K562 (cell line): Measurements from ENCODE around the gene ZBTB38. TPM values are rescaled to one million over a fixed set of nuclear protein-coding genes. Genes with fewer than 3 reads are reported as not detected.

Experiments
- ATAC-seq: fragments of 200-7000 bp; cut with Tn5 transposase; 3 replicates; pipeline ENCODE4 v1.9.1; 2020; ENCODE audit warnings: moderate library complexity
- BruUV-seq: library from RNA; stranded (reverse); fragments of 400-500 nt; replicated peaks from 2 replicates; lab custom pipeline; 2021; lab: Mats Ljungman, UMichigan
- CTCF ChIA-PET: fragments of 300-600 bp; formaldehyde crosslinking; extraction: SDS; loops from one replicate; lab custom pipeline; 2021; ENCODE audit warnings: low intra/inter-chr PET ratio; lab: Yijun Ruan, JAX
- POLR2A ChIA-PET: fragments of 300-600, 350-650 bp; sonication (Branson Sonifier 250); formaldehyde crosslinking; extraction: SDS; loops from one replicate; lab custom pipeline; 2021; ENCODE audit warnings: antibody characterized with exemption, inconsistent platforms; lab: Yijun Ruan, JAX
- DNase-seq, 4 experiments: peaks; one replicate each; pipeline versions ENCODE4 v3.0.0 to v3.0.0-alpha.2; 2011 to 2018; ENCODE audit warnings: low spot score in 3 of 4, mixed read lengths in 3 of 4; ENCODE audit errors: extremely low read depth in 1 of 4
- FAIRE-seq: peaks from 2 replicates; lab custom pipeline; 2011; peaks lifted over from hg19 to GRCh38; lab: Jason Lieb, UNC
- H2AFZ ChIP-seq: 2 replicates; pipeline ENCODE4 v1.6.0; 2011; ENCODE audit warnings: low read depth, low read length, control low read depth, inconsistent platforms
- H3K27ac ChIP-seq: fragments of 200-600 bp; 3 replicates; pipeline ENCODE4 v1.8.0; 2011; ENCODE audit warnings: low read depth, mild to moderate bottlenecking, control low read depth, inconsistent platforms, low read length, moderate library complexity, mixed read lengths; ENCODE audit errors: extremely low read depth
- H3K27me3 ChIP-seq, 2 experiments: fragments of 300-600 bp in 1 of 2; 2 replicates in 1 of 2; 3 replicates in 1 of 2; pipeline versions ENCODE4 v1.6.0 to v1.8.0; 2011; ENCODE audit warnings: inconsistent platforms in 2 of 2, low read length in 2 of 2, mild to moderate bottlenecking in 1 of 2, mixed read lengths in 1 of 2, moderate library complexity in 1 of 2; ENCODE audit not compliant: control insufficient read depth in 2 of 2, insufficient read depth in 2 of 2
- H3K36me3 ChIP-seq: fragments of 300-600 bp; 3 replicates; pipeline ENCODE4 v1.8.0; 2011; ENCODE audit warnings: mild to moderate bottlenecking, low read length, inconsistent platforms; ENCODE audit not compliant: control insufficient read depth, insufficient read depth
- H3K4me1 ChIP-seq, 2 experiments: fragments of 200-600 bp in 1 of 2; replicated peaks in 1 of 2; 2 replicates in 1 of 2; 3 replicates in 1 of 2; pipeline versions ENCODE4 v1.5.1 to v1.8.0; 2011; ENCODE audit warnings: inconsistent platforms in 2 of 2, low read length in 2 of 2, mild to moderate bottlenecking in 1 of 2, mixed read lengths in 1 of 2, moderate library complexity in 1 of 2; ENCODE audit not compliant: control insufficient read depth in 2 of 2, insufficient read depth in 2 of 2
- H3K4me2 ChIP-seq: 2 replicates; pipeline ENCODE4 v1.6.1; 2011; ENCODE audit warnings: low read length, control low read depth, inconsistent platforms, mixed read lengths; ENCODE audit not compliant: insufficient read depth
- H3K4me3 ChIP-seq: fragments of 200-600 bp; sonication (generic), shearing (Covaris generic); 2 replicates; pipeline ENCODE4 v1.5.1; 2016; ENCODE audit warnings: control low read depth, inconsistent platforms
- H3K79me2 ChIP-seq: fragments of 200-600 bp; 3 replicates; pipeline ENCODE4 v1.8.0; 2011; ENCODE audit warnings: low read length, inconsistent platforms; ENCODE audit not compliant: control insufficient read depth, insufficient read depth
- H3K9ac ChIP-seq, 2 experiments: 2 replicates each; pipeline versions ENCODE4 v1.6.0 to v1.6.1; 2011; ENCODE audit warnings: low read depth in 2 of 2, low read length in 2 of 2, control low read depth in 1 of 2, inconsistent platforms in 1 of 2, mild to moderate bottlenecking in 1 of 2, mixed read lengths in 1 of 2; ENCODE audit not compliant: insufficient read depth in 1 of 2
- H3K9me1 ChIP-seq: one replicate; pipeline ENCODE4 v1.6.0; 2011; ENCODE audit warnings: inconsistent platforms, mild to moderate bottlenecking, low read length, moderate library complexity; ENCODE audit not compliant: control insufficient read depth, insufficient read depth
- H3K9me3 ChIP-seq: replicated peaks from 2 replicates; pipeline ENCODE4 v1.5.1; 2011; ENCODE audit warnings: low read depth, low read length, inconsistent platforms; ENCODE audit not compliant: control insufficient read depth, insufficient read depth
- H4K20me1 ChIP-seq: replicated peaks from 2 replicates; pipeline ENCODE4 v1.6.1; 2011; ENCODE audit warnings: low read length, inconsistent platforms, mixed read lengths; ENCODE audit not compliant: control insufficient read depth, insufficient read depth
- ATF7 ChIP-seq: fragments of 450-650 bp; IDR thresholded peaks from 2 replicates; pipeline ENCODE4 v1.7.1; 2014; ENCODE audit warnings: mild to moderate bottlenecking, moderate library complexity
- EHMT2 ChIP-seq: fragments of 450-650 bp; IDR thresholded peaks from 2 replicates; pipeline ENCODE4 v1.6.1; 2018; ENCODE audit warnings: antibody characterized with exemption
- FOXA3 ChIP-seq, 2 experiments: fragments of 450-650 bp in 1 of 2; sonication (generic) in 1 of 2; formaldehyde crosslinking; IDR thresholded peaks in 1 of 2; conservative IDR thresholded peaks in 1 of 2; 2 replicates each; pipeline versions ENCODE4 v1.4.0 to v1.8.0; 2020 to 2022; ENCODE audit warnings: mild to moderate bottlenecking in 2 of 2, missing genetic modification reagents in 1 of 2
- JUND ChIP-seq, 2 experiments: IDR thresholded peaks; 2 replicates in 1 of 2; 3 replicates in 1 of 2; pipeline ENCODE4 v1.6.1; 2011; ENCODE audit warnings: borderline replicate concordance in 2 of 2, low read depth in 2 of 2, low read length in 2 of 2, improper control_type of control experiment in 1 of 2, missing biosample characterization in 1 of 2, missing genetic modification characterization in 1 of 2, missing genetic modification reagents in 1 of 2
- KHSRP ChIP-seq: fragments of 450-650 bp; IDR thresholded peaks from 2 replicates; pipeline ENCODE4 v1.6.1; 2017
- MTA2 ChIP-seq: fragments of 450-650 bp; IDR thresholded peaks from 2 replicates; pipeline ENCODE4 v1.6.1; 2016; ENCODE audit warnings: low read depth
- TCF15 ChIP-seq: fragments of 250-450 bp; sonication (Bioruptor Pico); IDR thresholded peaks from 2 replicates; pipeline ENCODE4 v1.8.0; 2022; ENCODE audit warnings: moderate library complexity, mild to moderate bottlenecking, inconsistent platforms
- TEAD4 ChIP-seq, 2 experiments: sonication (generic) in 1 of 2; formaldehyde crosslinking in 1 of 2; IDR thresholded peaks; 2 replicates each; pipeline versions ENCODE4 v1.6.1 to v1.8.0; 2012 to 2022; ENCODE audit warnings: borderline replicate concordance in 1 of 2, inconsistent platforms in 1 of 2, low read length in 1 of 2, mild to moderate bottlenecking in 1 of 2, missing genetic modification reagents in 1 of 2
- WGBS: fragments of 100-300 bp; shearing (Covaris generic); methylation state at CpG from one replicate; pipeline ENCODE4 v1.1.6; 2016; ENCODE audit warnings: low coverage, mixed read lengths; ENCODE audit not compliant: insufficient coverage; ENCODE audit errors: missing lambda C conversion rate; 5-methylcytosine and 5-hydroxymethylcytosine counted together
- in situ Hi-C: fragments of 300-500 bp; cut with MboI; formaldehyde crosslinking; loops from 4 replicates; pipeline ENCODE4 v1.15.0; 2018; ENCODE audit warnings: inconsistent platforms, mixed read lengths
- intact Hi-C: fragments of 100-400 bp; cut with micrococcal nuclease; formaldehyde crosslinking; loops from 2 replicates; pipeline ENCODE4 v1.14.2; 2022
- polyA plus RNA-seq, 8 experiments: library from polyadenylated mRNA; depleted of rRNA in 4 of 8; stranded (reverse) in 5 of 8; unstranded in 3 of 8; fragments of >200 nt; fragmentation: Nextera tagmentation in 2 of 8; fragmentation: Illumina TruSeq in 1 of 8; extraction: Ambion mirVana in 2 of 8; extraction: Trizol in 1 of 8; gene quantifications; 2 replicates each; pipeline versions ENCODE4 v1.2.1 to v1.2.3, GENCODE V29; 2011 to 2014; ENCODE audit warnings: inconsistent platforms in 1 of 8, missing spikeins in 1 of 8
- total RNA-seq, 7 experiments: library from RNA; depleted of rRNA in 6 of 7; stranded (reverse); fragments of >200 nt in 6 of 7; fragmentation: Illumina TruSeq in 2 of 7; extraction: Trizol in 2 of 7; gene quantifications; 2 replicates each; pipeline versions ENCODE4 v1.2.1 to v1.2.3, GENCODE V29; 2011 to 2021; ENCODE audit warnings: low replicate concordance in 1 of 7
- TF ChIP-seq, protein P1 (sequence below), 2 experiments: fragments of 450-650 bp in 1 of 2; sonication (generic) in 1 of 2; formaldehyde crosslinking in 1 of 2; IDR thresholded peaks in 1 of 2; conservative IDR thresholded peaks in 1 of 2; 2 replicates each; pipeline versions ENCODE4 v1.6.1 to v1.8.1; 2016 to 2023; ENCODE audit warnings: mild to moderate bottlenecking in 2 of 2, moderate library complexity in 2 of 2, inconsistent platforms in 1 of 2, missing genetic modification reagents in 1 of 2

ZBTB38 gene
- total and polyA plus RNA-seq, 9 of the 15 experiments (the other 6 are each of a cell fraction or from before 2014, with no cell fraction given): 12.1 to 39.4 (median 22.9) TPM

GRCh38 chr3:141341536-141341935, 26.8 kb upstream of the ZBTB38 start:
- ATAC-seq: peak; percentile 53
- Histone ChIP-seq H2AFZ (peak overlapping the region; percentile 57), H3K79me2 (no peaks in the 10 kb centered on the region), H3K36me3 (no peaks in the 10 kb centered on the region), H3K27me3 (no peaks in the 10 kb centered on the region), H3K9ac (no peak overlapping the region), H3K4me3 (no peak overlapping the region), H3K9me1 (no peaks in the 10 kb centered on the region), H3K27ac (no peak overlapping the region), H3K4me1 (peaks cover 4 to 39% of the 10 kb centered on the region in 2 experiments; a peak in 4 of 5 replicates), H4K20me1 (no peaks in the 10 kb centered on the region), H3K4me2 (no peak overlapping the region), H3K9me3 (no peaks in the 10 kb centered on the region)
- DNase-seq: no peak
- 41% methylated on average over 1 of the region's 1 CpG for WGBS
- FAIRE-seq: no peak
- CTCF ChIA-PET: no interaction called here
- in situ Hi-C loops: no loop called here
- TF ChIP-seq TEAD4 (IDR thresholded peaks at IDR 0.05; ENCODE audit: low read length) (peak; percentile 45; the same call in 1 of the 2 replicates), TEAD4 (CRISPR knock-in tag; IDR thresholded peaks at IDR 0.05; ENCODE audit: borderline replicate concordance) (no peak), EHMT2 (peak; percentile 59; the same call in 1 of the 2 replicates), FOXA3 (CRISPR knock-in tag; conservative IDR thresholded peaks at IDR 0.05 in 1 of 2, IDR thresholded peaks at IDR 0.05 in 1 of 2) (no peak), MTA2 (0 out of 2 replicates have a peak, but pooled peaks have one; percentile 17), TCF15 (CRISPR knock-in tag) (no peak), JUND (IDR thresholded peaks at IDR 0.05; ENCODE audit: borderline replicate concordance, low read depth, low read length) (peak; percentile 59; the same call in 1 of the 2 replicates), JUND (tag; IDR thresholded peaks at IDR 0.05; ENCODE audit: borderline replicate concordance, low read depth, low read length) (peak; percentile 38; the same call in 1 of the 3 replicates), KHSRP (no peak), ATF7 (peak; percentile 81)
- TF ChIP-seq, protein P1, sequence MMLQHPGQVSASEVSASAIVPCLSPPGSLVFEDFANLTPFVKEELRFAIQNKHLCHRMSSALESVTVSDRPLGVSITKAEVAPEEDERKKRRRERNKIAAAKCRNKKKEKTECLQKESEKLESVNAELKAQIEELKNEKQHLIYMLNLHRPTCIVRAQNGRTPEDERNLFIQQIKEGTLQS (IDR thresholded peaks at IDR 0.05): peak; percentile 87
- TF ChIP-seq, protein P1 (CRISPR knock-in tag; conservative IDR thresholded peaks at IDR 0.05): no peak
- no TSS peak for BruUV-seq
- intact Hi-C loops: no loop called here
- POLR2A ChIA-PET: interaction anchor here (1.0 kb wide), 1 partner anchor 9 kb away, joined by 3 read pairs; no protein-coding TSS in a partner anchor
